ENCODE data around the gene EBLN2. TPM values are rescaled to one million over a fixed set of nuclear protein-coding genes. Genes with fewer than 3 reads are reported as not detected.

Gene EBLN2
- total and polyA plus RNA-seq, 3 donors from 2014 or later, result 1.9 to 12.8 (median 10.5) TPM

GRCh38 chr3:73101881-73102280 is 40.4 kb downstream of the EBLN2 start:
- Histone ChIP-seq H3K9me3 (no peaks in the 10 kb centered on the region), H3K27me3 (no peaks in the 10 kb centered on the region), H3K4me1 (no peaks in the 10 kb centered on the region), H3K36me3 (ENCODE audit: low read depth, missing control alignments) (no peaks in the 10 kb centered on the region), H3K27ac (no peak overlapping the region), H3K4me3 (no peak overlapping the region)
- TF ChIP-seq, protein P1, sequence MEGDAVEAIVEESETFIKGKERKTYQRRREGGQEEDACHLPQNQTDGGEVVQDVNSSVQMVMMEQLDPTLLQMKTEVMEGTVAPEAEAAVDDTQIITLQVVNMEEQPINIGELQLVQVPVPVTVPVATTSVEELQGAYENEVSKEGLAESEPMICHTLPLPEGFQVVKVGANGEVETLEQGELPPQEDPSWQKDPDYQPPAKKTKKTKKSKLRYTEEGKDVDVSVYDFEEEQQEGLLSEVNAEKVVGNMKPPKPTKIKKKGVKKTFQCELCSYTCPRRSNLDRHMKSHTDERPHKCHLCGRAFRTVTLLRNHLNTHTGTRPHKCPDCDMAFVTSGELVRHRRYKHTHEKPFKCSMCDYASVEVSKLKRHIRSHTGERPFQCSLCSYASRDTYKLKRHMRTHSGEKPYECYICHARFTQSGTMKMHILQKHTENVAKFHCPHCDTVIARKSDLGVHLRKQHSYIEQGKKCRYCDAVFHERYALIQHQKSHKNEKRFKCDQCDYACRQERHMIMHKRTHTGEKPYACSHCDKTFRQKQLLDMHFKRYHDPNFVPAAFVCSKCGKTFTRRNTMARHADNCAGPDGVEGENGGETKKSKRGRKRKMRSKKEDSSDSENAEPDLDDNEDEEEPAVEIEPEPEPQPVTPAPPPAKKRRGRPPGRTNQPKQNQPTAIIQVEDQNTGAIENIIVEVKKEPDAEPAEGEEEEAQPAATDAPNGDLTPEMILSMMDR (IDR thresholded peaks at IDR 0.05), result no peak
- TF ChIP-seq POLR2A (IDR thresholded peaks at IDR 0.05), result no peak
- intact Hi-C loops (cut with DNase I; ENCODE audit: low total_unique reads), result loop anchor here (5.0 to 10.0 kb wide), 2 partner anchors 330 to 403 kb away; no protein-coding TSS in a partner anchor
- no peak for DNase-seq
- WGBS, 2 donors, result 69 to 71% methylated on average over 2 of the region's 2 CpGs

GRCh38 chr3:73107215-73107614 is 45.8 kb downstream of the EBLN2 start:
- intact Hi-C loops (cut with DNase I; ENCODE audit: low total_unique reads), result loop anchor here (10.0 kb wide), 1 partner anchor 398 kb away; no protein-coding TSS in a partner anchor
- Histone ChIP-seq H3K27me3 (no peaks in the 10 kb centered on the region), H3K4me1 (no peaks in the 10 kb centered on the region), H3K4me3 (no peak overlapping the region), H3K27ac (no peak overlapping the region), H3K36me3 (ENCODE audit: low read depth, missing control alignments) (no peaks in the 10 kb centered on the region), H3K9me3 (no peaks in the 10 kb centered on the region)
- no peak for DNase-seq
- TF ChIP-seq, protein P1 (IDR thresholded peaks at IDR 0.05), result no peak
- TF ChIP-seq POLR2A (IDR thresholded peaks at IDR 0.05), result no peak
- WGBS, 2 donors, result 74 to 77% methylated on average over 3 of the region's 3 CpGs

DNA sequence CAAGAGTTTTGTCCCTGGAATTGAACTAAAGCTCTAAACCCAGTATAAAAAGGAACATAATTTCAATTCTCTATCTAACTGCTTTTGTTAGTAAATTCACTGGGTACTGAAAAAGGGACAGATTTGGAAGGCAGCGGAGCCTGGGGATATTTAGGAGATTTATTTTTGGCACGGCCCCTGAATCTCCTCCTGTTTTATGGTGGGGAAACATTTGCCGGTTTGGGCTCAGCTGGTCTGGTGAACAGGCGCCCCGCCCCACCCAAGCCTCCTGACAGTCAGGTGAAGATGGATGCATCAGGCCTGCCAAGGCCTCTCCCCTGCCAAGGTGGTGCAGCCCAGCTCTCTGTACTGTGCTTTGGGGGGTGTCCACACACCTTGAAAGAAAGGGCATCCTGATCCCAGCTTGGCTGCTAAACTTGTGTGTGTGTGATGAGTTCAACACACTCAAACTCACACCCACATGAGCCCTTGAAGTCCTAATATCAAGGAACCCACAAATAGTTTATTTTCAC is 46.3 kb downstream of the EBLN2 start:
- H3K27ac ChIP-seq, result no peak overlapping the region
- WGBS, 2 donors, result 88 to 91% methylated on average over 5 of the region's 5 CpGs
- H3K27me3 ChIP-seq, result no peaks in the 10 kb centered on the region
- no peaks in the 10 kb centered on the region for H3K4me1 ChIP-seq
- TF ChIP-seq POLR2A (IDR thresholded peaks at IDR 0.05), result no peak
- TF ChIP-seq, protein P1 (IDR thresholded peaks at IDR 0.05), result no peak
- intact Hi-C loops (cut with DNase I; ENCODE audit: low total_unique reads), result loop anchor here (10.0 kb wide), 1 partner anchor 397 kb away; no protein-coding TSS in a partner anchor
- DNase-seq, result no peak
- H3K36me3 ChIP-seq (ENCODE audit: low read depth, missing control alignments), result no peaks in the 10 kb centered on the region
- no peaks in the 10 kb centered on the region for H3K9me3 ChIP-seq
- H3K4me3 ChIP-seq, result no peak overlapping the region

DNA sequence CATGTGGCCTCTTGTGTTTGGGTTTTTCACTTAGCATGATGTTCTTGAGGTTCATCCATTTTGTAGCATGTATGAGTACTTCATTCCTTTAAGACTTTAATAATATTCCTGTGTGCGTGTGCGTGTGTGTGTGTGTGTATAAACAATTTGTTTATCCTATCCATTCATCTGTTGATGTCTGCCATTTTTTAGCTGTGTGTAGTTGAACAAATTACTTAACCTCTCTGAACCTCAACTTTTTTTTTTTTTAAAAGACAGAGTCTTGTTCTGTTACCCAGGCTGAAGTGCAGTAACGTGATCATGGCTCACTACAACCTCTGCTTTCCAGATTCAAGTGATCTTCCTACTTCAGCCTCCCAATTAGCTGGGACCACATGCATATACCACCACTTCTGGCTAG is 47.3 kb downstream of the EBLN2 start:
- intact Hi-C loops (cut with DNase I; ENCODE audit: low total_unique reads), result loop anchor here (10.0 kb wide), 1 partner anchor 396 kb away; no protein-coding TSS in a partner anchor

More for the DNA sequence above, 47.3 kb downstream of the EBLN2 start:
- Histone ChIP-seq H3K27ac (no peak overlapping the region), H3K4me1 (no peaks in the 10 kb centered on the region), H3K36me3 (ENCODE audit: low read depth, missing control alignments) (no peaks in the 10 kb centered on the region), H3K4me3 (no peak overlapping the region), H3K9me3 (no peaks in the 10 kb centered on the region), H3K27me3 (no peaks in the 10 kb centered on the region)
- 94 to 96% methylated on average over 3 of the region's 3 CpGs for WGBS, 2 donors
- no peak for DNase-seq
- no peak for TF ChIP-seq POLR2A (IDR thresholded peaks at IDR 0.05)
- TF ChIP-seq, protein P1 (IDR thresholded peaks at IDR 0.05), result no peak

All from testis (tissue), 3 donors.